Right lobe of liver (tissue), 4 donors: ENCODE measurements around the gene HSD11B2.

Experiments
- POLR2A ChIP-seq: fragments of 450-650 bp; IDR thresholded peaks from one replicate; pipeline ENCODE4 v1.6.1; 2017; ENCODE audit warnings: antibody characterized with exemption, mild to moderate bottlenecking
- TF ChIP-seq, protein P1 (sequence below), 4 donors: fragments of 200-600 bp in 3 of 4; fragments of 450-650 bp in 1 of 4; IDR thresholded peaks; one replicate each; pipeline versions ENCODE4 v1.5.1 to v1.8.0; 2016 to 2022; ENCODE audit warnings: antibody characterized with exemption in 4 of 4, mild to moderate bottlenecking in 2 of 4
- donor health status: DM: no; HTN: no; CAD: no.
- donor health status: DM: no; HTN: no; CAD: no.
- donor health status: DM: no; HTN: yes; CAD: no.

DNA sequence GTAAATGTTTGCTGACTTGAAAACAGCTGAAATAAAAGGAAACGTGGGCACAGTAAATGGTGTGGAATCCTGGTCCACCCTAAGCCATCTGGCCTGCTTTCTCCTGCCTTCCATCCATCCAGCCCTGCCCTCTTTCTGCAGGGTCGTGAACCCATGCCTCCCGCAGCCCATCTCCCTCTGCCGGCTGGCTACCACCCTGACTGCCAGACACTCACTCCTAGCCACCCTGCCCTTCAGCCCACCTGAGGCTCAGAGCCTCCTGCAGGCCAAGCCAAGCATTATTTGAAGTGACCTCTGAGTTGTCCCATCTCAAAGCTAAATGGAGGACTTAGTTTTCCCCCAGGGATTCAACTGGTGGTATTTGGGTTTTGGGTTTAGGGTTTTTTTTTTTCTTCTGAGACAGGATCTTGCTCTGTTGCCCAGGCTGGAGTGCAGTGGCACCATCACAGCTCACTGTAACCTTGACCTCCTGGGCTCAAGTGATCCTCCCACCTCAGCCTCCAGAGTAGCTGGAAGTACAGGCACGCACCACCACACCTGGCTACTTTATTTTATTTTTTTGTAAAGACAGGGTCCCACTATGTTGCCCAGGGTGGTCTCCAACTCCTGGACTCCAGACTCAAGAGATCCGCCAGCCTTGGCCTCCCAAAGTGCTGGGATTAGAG is 23.0 kb upstream of the HSD11B2 start:
- TF ChIP-seq, protein P1, sequence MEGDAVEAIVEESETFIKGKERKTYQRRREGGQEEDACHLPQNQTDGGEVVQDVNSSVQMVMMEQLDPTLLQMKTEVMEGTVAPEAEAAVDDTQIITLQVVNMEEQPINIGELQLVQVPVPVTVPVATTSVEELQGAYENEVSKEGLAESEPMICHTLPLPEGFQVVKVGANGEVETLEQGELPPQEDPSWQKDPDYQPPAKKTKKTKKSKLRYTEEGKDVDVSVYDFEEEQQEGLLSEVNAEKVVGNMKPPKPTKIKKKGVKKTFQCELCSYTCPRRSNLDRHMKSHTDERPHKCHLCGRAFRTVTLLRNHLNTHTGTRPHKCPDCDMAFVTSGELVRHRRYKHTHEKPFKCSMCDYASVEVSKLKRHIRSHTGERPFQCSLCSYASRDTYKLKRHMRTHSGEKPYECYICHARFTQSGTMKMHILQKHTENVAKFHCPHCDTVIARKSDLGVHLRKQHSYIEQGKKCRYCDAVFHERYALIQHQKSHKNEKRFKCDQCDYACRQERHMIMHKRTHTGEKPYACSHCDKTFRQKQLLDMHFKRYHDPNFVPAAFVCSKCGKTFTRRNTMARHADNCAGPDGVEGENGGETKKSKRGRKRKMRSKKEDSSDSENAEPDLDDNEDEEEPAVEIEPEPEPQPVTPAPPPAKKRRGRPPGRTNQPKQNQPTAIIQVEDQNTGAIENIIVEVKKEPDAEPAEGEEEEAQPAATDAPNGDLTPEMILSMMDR (IDR thresholded peaks at IDR 0.05) = no peak
- TF ChIP-seq POLR2A = no peak
